Lung (tissue), 12 donors: ENCODE results near the gene ZNF641. TPM values are rescaled to one million over a fixed set of nuclear protein-coding genes. Genes with fewer than 3 reads are reported as not detected.

Experiments
- ATAC-seq: fragments of 200-7000 bp; cut with Tn5 transposase; one replicate; pipeline ENCODE4 v1.9.1; 2020; ENCODE audit warnings: moderate number of reproducible peaks; ENCODE audit not compliant: insufficient read depth, low FRiP score
- DNase-seq, 3 donors: peaks; one replicate each; pipeline ENCODE4 v3.0.0-alpha.2; 2013 to 2017
- H3K27ac ChIP-seq, 2 donors: one replicate each; pipeline ENCODE4 v1.5.1; 2013; ENCODE audit warnings: mild to moderate bottlenecking in 2 of 2, moderate library complexity in 2 of 2, control low read depth in 1 of 2, inconsistent platforms in 1 of 2, low read depth in 1 of 2, low read length in 1 of 2
- H3K27me3 ChIP-seq, 3 donors: one replicate each; pipeline ENCODE4 v1.5.1; 2013; ENCODE audit warnings: low read length in 2 of 3; ENCODE audit not compliant: control insufficient read depth in 3 of 3, insufficient read depth in 3 of 3
- H3K36me3 ChIP-seq, 4 donors: one replicate each; pipeline ENCODE4 v1.5.1; 2013; ENCODE audit warnings: low read length in 4 of 4, mild to moderate bottlenecking in 1 of 4, moderate library complexity in 1 of 4; ENCODE audit not compliant: control insufficient read depth in 4 of 4, insufficient read depth in 4 of 4
- H3K4me1 ChIP-seq, 5 donors: one replicate each; pipeline ENCODE4 v1.5.1; 2013; ENCODE audit warnings: low read length in 5 of 5, mild to moderate bottlenecking in 2 of 5, moderate library complexity in 1 of 5; ENCODE audit not compliant: control insufficient read depth in 5 of 5, insufficient read depth in 5 of 5
- H3K4me3 ChIP-seq: one replicate; pipeline ENCODE4 v1.5.1; 2013; ENCODE audit warnings: mild to moderate bottlenecking, control low read depth, moderate library complexity
- H3K9ac ChIP-seq, 2 donors: one replicate each; pipeline ENCODE4 v1.5.1; 2013; ENCODE audit warnings: low read length in 2 of 2, control low read depth in 1 of 2; ENCODE audit not compliant: insufficient read depth in 1 of 2
- H3K9me3 ChIP-seq, 4 donors: one replicate each; pipeline ENCODE4 v1.5.1; 2013; ENCODE audit warnings: low read length in 3 of 4, mild to moderate bottlenecking in 1 of 4, moderate library complexity in 1 of 4; ENCODE audit not compliant: control insufficient read depth in 4 of 4, insufficient read depth in 3 of 4
- WGBS, 2 donors: extraction: QIAGEN DNeasy Blood & Tissue Kit; methylation state at CpG; one replicate each; pipeline ENCODE4 v1.1.7; 2013; 5-methylcytosine and 5-hydroxymethylcytosine counted together
- polyA plus RNA-seq, 2 donors: library from polyadenylated mRNA; stranded (reverse); fragments of 200-250 nt; gene quantifications; one replicate each; pipeline ENCODE4 v1.2.1, GENCODE V29; 2013
- total RNA-seq, 2 donors: library from RNA; depleted of rRNA in 1 of 2; stranded (reverse); fragments of >200 nt in 1 of 2; gene quantifications; one replicate each; pipeline ENCODE4 v1.2.1, GENCODE V29; 2014 to 2021
- TF ChIP-seq, protein P1 (sequence below): IDR thresholded peaks from 2 replicates; pipeline ENCODE4 v1.5.1; 2012; ENCODE audit warnings: mild to moderate bottlenecking; ENCODE audit errors: control extremely low read depth, extremely low read depth
- donor health status: control.
- donor health status: control.
- donor health status: Bipolar disorder and iron deficiency.
- donor health status: healthy.
- donor health status: DM: yes; HTN: yes; CAD: no.

ZNF641 gene
- total and polyA plus RNA-seq, 4 donors, result 6.9 to 26.8 (median 17.3) TPM

DNA sequence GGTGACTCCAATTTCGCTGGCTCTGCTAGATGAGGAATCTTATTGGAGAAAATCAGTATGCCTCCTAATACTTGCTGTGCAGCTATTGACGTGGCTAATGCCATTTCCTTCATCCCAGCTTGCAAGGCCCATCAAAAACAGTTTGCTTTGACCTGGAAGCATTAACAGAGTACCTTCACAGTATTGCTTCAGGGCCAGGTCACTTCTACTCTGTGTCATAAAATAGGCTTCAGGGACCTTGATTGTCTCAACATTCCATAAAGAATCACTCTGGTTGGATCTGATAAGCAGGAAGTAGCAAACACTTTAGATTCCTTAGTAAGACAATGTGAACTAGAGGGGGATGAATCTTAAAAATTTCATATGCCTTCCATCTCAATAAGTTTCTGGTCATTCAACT, 26.9 kb upstream of the ZNF641 start:
- no peak for DNase-seq
- WGBS, 2 donors, result 66 to 84% methylated on average over 2 of the region's 2 CpGs
- no peak for ATAC-seq
- H3K9ac ChIP-seq, result no peak overlapping the region
- no peaks in the 10 kb centered on the region for H3K9me3 ChIP-seq
- TF ChIP-seq, protein P1, sequence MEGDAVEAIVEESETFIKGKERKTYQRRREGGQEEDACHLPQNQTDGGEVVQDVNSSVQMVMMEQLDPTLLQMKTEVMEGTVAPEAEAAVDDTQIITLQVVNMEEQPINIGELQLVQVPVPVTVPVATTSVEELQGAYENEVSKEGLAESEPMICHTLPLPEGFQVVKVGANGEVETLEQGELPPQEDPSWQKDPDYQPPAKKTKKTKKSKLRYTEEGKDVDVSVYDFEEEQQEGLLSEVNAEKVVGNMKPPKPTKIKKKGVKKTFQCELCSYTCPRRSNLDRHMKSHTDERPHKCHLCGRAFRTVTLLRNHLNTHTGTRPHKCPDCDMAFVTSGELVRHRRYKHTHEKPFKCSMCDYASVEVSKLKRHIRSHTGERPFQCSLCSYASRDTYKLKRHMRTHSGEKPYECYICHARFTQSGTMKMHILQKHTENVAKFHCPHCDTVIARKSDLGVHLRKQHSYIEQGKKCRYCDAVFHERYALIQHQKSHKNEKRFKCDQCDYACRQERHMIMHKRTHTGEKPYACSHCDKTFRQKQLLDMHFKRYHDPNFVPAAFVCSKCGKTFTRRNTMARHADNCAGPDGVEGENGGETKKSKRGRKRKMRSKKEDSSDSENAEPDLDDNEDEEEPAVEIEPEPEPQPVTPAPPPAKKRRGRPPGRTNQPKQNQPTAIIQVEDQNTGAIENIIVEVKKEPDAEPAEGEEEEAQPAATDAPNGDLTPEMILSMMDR, result no peak
- no peaks in the 10 kb centered on the region for H3K4me1 ChIP-seq
- H3K27me3 ChIP-seq, result peaks cover 0 to 4% (median 0%) of the 10 kb centered on the region in 3 donors
- no peak overlapping the region for H3K4me3 ChIP-seq
- H3K27ac ChIP-seq, result no peak overlapping the region
- H3K36me3 ChIP-seq, result no peaks in the 10 kb centered on the region

DNA sequence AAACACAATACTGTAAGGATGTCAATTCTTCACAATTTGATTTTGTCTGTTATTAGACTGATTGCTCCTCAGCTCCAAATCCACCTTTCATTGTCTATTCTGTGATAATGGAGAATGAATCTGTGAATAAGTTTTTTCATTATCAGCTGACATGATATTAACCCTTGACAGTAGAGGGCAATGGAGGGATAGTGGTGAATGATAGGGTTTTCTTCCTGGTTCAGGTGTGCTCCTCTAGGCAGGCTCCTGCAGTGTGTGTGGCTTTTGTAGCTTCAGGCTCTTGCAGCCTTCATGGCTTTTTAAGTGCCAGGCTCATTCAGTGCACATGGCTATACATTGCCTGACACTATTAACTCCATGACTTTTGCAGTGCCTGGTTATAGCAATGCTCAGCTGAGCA, 23.4 kb upstream of the ZNF641 start:
- Histone ChIP-seq H3K27ac (no peak overlapping the region), H3K36me3 (no peaks in the 10 kb centered on the region), H3K4me1 (no peaks in the 10 kb centered on the region), H3K9ac (no peak overlapping the region), H3K4me3 (no peak overlapping the region), H3K27me3 (peaks cover 0 to 4% (median 0%) of the 10 kb centered on the region in 3 donors), H3K9me3 (no peaks in the 10 kb centered on the region)
- DNase-seq (no peak), ATAC-seq (no peak)
- TF ChIP-seq, protein P1, result no peak

DNA sequence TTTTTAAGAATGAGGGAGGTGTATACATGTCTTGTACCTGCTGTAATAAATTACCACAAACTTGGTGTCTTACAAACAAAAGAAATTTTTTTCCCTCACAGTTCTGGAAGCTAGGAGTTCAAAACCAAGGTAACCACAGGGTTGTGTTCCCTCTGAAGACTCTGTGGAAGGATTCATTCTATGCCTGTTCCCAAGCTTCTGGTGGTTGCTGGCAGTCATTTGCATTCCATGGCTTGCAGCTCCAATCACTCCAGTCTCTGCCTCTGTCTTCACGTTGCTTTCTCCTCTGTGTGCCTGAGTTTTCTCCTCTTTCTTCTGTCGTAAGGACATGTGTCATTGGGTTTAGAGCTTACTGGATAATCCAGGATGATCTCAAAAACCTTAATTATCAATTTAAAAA, 15.4 kb upstream of the ZNF641 start:
- Histone ChIP-seq H3K27me3 (no peaks in the 10 kb centered on the region), H3K9ac (no peak overlapping the region), H3K4me3 (no peak overlapping the region), H3K9me3 (peaks cover 0 to 2% (median 0%) of the 10 kb centered on the region in 4 donors), H3K4me1 (no peaks in the 10 kb centered on the region), H3K27ac (no peak overlapping the region), H3K36me3 (no peaks in the 10 kb centered on the region)
- 65 to 74% methylated on average over 2 of the region's 2 CpGs for WGBS, 2 donors
- TF ChIP-seq, protein P1, result no peak
- ATAC-seq (no peak), DNase-seq (no peak)

DNA sequence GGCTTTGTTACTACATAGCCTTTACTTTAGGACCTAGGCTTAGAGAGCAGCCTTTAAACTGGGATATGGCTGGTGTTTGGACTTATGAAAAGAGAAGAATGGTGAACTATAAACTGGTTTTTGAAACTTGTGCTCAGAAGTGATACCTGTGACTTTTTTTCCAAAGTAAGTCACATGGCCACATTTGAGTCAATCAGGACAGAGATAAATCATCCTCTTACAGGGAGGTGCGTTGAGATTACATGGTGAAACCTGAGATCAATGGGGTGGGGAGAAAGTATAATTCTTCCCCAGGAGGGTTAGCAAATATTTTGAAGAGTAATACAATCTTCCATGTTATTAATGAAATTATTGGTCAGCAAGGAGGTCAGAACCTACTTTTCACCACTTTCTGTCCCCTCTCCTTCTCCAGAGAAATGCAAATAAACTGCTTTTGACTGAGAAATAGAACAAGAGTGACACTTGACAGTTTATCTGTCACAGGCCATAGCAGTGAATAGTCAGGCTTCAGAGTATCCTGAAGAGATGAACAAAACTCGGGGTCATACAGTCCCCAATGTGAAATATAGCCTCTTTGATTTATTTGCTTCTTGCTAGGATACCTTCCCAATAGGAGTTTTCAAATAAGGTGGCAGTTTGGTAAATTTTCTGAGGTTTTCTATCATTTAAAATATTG, 11.1 kb upstream of the ZNF641 start:
- no peak overlapping the region for H3K27ac ChIP-seq
- no peaks in the 10 kb centered on the region for H3K4me1 ChIP-seq
- DNase-seq (no peak), ATAC-seq (no peak)
- no peaks in the 10 kb centered on the region for H3K9me3 ChIP-seq
- H3K36me3 ChIP-seq, result no peaks in the 10 kb centered on the region
- H3K4me3 ChIP-seq, result no peak overlapping the region
- WGBS, 2 donors, result 75 to 89% methylated on average over 2 of the region's 2 CpGs
- TF ChIP-seq, protein P1, result no peak
- no peak overlapping the region for H3K9ac ChIP-seq
- H3K27me3 ChIP-seq, result no peaks in the 10 kb centered on the region
